Hindlimb muscle (tissue), 1 donor: ENCODE results near the gene SKAP2. TPM values are rescaled to one million over a fixed set of nuclear protein-coding genes. Genes with fewer than 3 reads are reported as not detected.

ENCODE experiments used
- DNase-seq: peaks from one replicate; pipeline ENCODE4 v3.0.0-alpha.2; 2013
- polyA plus RNA-seq: library from polyadenylated mRNA; unstranded; fragments of 120-200 nt; gene quantifications from one replicate; pipeline ENCODE4 v1.2.1, GENCODE V29; 2013; ENCODE audit not compliant: insufficient read length

SKAP2 gene
- polyA plus RNA-seq, 1 donor: 12.1 TPM

DNA sequence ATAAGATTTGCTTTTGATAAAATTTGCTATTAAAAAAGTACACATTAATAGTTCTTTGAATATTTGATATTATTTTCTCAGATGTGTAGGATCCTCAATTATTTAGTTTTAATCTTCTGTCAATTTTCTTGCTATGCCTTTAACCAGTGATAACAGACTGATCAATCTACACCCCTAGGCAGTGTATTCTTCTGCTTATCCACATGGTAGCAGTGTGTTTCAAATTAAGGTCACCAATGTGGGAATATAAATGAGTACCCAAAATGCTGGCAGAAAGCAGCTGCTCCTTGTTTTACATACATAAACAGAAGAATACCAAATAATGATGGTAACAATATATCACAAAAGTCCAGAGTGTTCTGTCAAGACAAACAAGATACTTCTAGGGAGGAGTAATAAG lies 87.0 kb downstream of the SKAP2 start:
- DNase-seq: no peak

DNA sequence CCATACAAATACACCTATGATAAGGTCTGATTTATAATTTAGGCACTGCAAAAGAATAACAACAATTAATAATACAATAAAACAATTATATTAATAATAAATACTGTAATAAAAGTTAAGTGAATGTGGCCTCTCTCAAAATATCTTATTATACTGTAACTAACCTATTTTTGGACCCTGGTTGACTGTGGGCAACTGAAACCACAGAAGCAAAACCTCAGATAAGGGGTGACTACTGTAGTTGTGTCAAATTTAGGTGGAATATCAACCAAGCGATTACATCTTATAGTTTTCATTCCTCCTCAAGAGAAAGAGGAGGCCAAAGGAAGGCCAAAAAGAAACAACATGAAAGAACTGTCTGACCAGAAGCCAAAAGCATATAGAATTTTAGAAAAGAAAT lies 103.9 kb downstream of the SKAP2 start:
- DNase-seq: no peak

DNA sequence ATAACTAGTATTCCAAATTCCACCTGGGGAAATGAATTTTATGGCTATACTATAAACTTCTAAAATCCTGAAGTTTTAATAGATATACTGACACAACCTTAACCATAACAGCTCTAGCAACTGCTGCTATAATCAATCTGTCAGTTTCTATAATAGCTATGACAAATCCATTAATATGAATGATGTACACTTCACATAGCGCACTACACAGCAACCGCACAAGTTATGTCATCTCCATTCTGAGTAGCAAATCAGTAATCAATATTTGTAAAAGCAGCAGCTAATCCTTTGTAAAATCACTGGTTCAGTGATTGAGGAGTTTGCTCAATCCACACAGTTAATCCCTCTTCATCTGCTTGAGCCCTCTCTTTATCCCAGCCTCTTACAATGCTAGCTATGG lies 105.3 kb downstream of the SKAP2 start:
- no peak for DNase-seq

DNA sequence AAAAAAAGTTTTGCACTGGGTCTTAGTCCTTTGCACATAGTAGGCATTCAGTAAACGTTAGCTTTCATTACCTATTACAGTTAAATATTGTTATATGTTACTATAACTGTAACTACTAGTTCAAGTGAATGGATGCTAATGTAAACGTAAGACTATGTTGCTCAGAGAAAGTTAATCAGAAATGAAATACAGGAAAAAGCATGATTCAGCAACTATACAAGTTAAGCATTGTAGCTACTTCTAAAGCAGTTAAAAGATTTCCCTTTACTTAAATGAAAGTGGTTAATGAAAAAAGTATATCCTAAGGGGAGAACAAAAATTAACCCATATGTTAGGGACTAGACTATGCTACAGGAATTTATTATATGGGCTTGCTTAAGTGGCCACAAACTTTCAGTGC lies 121.2 kb downstream of the SKAP2 start:
- DNase-seq: no peak

DNA sequence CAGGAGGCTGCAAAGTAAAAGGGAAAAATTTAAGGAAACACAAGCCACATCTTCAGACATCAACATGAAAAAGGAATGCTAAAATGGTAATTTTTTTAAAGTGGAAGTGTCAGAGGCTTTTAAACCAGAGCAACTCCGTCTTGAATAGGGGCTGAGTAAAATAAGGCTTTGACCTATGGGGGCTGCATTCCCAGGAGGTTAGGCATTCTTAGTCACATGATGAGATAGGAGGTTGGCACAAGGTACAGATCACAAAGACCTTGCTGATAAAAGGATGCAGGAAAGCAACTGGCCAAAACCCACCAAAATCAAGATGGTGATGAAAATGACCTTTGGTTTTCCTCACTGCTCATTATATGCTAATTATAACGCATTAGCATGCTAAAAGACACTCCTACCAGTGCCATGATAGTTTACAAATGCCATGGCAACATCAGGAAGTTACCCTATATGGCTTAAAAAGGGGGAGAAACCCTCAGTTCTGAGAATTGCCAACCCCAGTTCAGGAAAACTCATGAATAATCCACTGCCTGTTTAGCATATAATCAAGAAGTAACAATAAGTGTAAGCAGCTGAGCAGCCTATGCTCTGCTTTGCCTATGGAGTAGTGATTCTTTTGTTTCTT lies 128.3 kb downstream of the SKAP2 start:
- DNase-seq: no peak

DNA sequence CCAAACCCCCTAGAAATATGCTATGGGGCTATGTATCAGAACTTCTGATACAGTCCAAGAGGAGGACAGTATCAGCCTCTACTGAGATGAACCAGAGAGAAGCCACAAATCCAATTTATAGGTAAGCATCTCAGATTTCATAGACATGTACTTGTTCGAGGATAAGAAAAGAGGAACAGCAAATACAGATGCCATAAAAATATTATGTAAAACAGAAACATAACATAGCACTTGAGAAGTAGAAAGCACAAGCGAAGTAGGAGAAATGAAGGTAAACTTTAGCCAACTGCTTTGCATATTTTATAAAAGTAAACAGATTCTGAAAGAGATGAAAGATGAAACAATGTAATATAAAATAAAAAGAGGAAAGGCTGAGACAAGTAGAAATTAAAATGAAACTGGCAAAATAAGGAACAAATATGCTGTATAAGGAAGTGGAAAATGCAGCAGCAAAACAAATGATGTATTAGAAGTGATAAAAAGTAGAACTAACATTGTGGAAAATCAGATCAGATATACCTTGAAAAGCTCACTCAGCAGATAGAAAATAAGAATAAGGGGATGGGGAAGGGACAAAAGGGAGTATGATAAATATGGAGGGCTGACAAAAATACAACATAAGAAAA lies 135.1 kb downstream of the SKAP2 start:
- DNase-seq: no peak

DNA sequence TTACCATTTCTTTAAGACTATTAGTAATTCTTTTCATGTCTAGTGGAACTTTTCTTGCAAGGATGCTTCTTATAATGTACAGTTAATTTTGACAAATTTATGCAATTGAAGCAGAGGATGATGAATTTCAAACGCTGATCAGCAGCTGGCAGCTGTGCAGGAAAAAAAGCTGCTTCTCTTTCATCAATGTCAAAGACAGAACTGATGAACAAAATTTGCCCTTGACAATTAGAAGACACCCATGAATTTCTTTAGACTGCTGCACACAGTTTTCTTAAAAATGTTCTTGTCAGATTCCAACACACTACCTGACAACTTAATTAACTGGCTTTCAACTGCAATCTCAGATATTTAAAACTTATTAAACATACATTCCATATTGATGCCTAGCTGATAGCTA lies 138.3 kb downstream of the SKAP2 start:
- no peak for DNase-seq

DNA sequence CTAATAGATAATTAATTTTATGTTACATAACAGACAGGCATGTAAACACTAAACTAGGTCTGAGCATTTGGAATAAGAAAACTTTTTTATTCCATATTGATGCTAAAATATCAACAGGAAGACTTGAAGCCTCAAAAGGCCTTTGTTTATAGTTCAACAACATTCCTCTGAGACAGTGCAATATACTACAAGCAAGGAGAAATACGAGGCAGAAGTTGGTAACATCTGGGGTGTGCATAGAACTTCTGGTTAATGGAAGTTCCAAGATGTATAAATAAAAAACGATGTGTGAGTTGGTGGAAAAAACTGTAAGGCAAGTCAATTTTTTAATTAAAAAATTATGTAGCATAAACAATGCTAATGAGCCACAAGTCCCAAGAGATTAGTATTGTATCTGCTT lies 139.6 kb downstream of the SKAP2 start:
- DNase-seq: no peak

DNA sequence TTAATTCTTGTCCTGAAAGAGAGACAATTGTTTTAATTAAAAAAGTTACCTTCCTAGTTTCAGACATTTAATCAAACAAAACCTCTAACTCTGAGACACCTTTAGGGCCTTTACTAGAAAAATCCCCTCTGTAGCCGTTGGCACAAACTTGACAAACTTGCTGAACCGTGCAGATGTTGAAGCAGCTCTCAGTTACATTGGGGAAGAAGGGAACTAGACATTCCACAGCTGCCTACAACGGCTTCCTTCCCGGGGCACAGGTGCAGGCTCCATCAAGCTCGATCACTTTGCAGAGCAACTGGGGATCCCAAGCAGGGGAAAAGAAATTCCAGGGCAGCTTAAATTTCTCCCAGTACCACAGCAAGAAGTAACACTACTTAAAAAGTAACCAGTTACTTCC lies 141.3 kb downstream of the SKAP2 start:
- no peak for DNase-seq

DNA sequence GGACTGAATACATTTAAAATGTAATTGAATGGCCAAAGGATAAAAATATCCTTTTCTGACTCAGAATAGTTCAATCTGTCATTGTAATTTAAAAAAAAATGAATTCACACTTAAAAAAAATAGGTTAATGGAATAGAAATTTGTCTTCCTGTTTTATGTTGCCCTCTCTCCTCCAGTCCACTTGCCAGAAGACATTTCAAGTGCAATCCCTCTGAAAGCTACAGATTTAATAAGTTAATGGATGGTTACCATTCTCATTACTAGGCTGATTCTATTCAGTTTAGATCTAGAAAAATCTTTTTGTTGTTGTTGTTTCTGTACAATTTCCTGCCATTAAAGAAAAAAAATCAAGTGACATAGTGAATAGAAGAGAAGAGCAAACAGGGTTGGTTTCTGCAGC lies 142.9 kb downstream of the SKAP2 start:
- DNase-seq: no peak

DNA sequence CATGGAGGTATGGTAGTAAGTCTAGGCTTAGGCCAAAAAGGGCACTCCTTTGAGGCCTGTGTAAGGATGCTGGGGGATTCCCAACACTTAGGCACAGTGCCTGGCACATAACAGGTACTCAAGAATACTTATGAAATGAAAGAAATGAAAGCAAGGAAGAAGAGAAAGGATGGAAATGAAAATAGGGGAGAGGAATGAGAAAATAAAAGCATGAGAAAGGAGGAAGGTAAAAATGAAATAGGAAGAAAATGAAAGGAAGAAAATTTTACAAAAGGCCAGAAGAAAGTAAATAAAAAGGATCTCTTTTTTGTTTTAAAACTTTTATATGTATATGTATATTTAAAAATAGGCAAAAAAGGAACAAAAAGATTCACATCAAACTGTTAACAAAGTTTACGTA lies 146.3 kb downstream of the SKAP2 start:
- no peak for DNase-seq

DNA sequence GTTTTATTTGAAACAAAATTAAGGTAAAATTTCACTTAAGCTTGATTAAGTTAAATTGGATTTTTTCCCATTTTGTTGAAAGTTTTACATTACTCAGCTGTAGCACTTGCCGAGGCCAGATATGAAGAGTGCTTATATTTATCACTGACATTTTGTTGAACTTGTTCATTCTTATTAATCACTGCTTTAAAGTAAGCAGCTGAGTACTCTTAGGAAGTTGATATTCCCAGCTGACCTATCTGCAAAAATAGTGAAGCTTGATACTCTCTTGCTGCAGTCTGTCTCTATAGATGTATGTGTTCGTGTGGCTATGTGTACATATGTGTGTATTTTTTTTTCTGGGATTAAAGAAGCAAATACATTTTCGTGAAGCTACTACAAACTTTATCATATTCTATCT lies 150.0 kb downstream of the SKAP2 start:
- no peak for DNase-seq

DNA sequence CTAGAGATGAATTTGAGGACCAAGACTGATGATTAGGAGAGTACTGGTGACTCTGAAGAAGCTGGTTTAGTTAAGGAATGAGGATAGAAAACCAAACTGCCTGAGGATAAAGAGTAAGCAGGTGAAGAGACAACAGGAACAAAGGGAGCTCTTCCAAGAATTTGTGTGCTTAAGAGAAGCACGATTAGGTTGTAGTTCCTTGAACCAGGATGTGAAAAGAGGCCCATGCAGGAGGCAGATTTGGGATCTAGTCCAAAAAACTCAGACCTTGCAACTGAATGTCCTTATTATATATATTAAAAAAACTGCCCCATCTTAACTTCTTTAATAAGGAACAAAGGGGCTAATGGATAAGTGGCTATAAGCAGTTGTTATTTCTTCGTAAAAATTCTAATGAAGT lies 150.4 kb downstream of the SKAP2 start:
- no peak for DNase-seq

DNA sequence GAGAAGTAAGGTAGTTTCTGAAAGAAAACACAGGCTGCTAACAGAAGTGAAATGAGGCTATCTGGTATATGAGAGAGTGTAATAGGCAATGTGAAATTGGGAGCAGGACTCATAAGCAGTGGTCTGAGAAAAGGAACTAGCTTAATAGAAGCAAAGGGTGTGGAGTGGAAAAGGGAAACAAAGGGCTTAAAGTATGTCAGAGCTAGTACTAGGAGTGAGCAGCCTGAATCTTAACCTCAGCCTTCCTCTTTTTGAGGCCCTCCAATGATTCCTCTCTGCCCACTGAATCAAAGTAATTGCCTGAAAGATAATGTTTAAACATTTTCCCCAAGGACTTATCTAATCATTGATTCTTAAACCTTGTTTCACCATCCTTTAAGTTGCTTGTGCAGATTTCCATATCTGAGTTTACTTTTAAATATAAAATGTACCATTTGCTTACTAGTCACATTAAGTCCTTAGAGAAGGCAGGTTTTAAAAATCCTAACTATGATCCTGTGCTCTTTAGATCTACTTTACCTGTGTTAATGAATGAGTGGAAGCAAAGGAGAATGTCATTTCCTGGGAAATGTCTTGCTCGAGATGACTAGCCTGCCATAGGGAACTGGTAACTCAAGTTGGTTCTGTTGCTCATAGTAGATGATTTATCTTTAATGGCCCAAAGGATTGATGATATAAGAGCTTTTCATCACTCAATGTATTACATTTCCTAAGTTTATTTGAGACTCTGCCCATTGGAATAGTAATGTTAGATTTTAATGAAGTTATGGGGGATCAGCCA lies 155.0 kb downstream of the SKAP2 start:
- DNase-seq: no peak

DNA sequence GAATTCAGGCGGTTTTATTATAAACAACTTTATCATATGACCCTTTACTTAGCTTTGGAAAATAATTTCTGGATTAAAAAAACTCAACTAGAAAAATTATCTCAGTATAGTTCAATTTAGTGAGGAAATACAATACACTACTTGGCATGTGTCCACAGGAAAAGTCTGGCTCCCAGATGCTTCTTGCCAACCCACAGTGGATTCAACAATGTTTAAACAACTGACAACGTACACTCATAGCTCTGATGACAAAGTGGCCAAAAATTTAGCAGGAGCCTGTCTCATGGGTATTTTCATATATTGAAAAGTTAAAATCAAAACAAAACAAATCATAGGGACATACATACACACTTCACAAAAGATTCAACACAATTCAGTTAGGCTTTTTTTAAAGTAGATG lies 158.8 kb downstream of the SKAP2 start:
- DNase-seq: peak; percentile 57

DNA sequence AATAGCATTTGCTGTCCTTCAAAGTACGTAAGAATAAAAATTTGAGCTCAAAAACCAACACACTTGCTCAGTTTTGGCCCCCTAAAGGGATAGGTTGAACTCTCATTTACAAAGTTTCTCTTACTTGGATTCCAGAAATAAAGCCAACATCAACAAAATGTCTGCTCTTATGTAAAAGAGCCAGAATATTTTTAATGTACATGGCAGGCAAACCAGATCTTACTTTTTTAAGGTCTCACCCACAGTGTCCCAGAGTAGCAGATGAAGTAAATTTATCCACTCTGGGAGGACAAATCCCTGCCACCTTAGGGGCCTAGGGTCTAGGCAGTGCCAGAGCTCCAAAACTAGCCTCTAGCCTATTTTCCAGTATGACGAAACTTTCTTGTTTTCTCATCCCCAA lies 159.6 kb downstream of the SKAP2 start:
- DNase-seq: peak; percentile 48

DNA sequence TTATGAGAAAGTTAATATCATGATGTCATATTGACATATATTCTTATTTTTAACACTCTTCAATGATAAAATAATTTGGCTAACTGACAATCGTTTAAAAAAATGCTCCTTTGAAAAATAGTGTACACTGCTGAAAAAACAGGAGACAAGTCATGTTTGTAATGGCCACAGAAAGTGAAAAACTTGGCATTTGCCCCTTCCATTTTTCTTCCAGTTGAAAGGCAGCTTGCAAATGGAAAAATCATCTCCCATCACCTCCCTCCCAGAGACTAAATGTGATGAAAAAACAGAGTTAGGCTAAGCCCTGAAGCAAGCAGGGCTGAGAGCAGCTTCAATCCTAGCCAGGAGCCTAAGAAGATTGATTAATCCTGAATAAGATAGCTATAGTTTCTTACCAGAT lies 160.4 kb downstream of the SKAP2 start:
- DNase-seq: no peak

DNA sequence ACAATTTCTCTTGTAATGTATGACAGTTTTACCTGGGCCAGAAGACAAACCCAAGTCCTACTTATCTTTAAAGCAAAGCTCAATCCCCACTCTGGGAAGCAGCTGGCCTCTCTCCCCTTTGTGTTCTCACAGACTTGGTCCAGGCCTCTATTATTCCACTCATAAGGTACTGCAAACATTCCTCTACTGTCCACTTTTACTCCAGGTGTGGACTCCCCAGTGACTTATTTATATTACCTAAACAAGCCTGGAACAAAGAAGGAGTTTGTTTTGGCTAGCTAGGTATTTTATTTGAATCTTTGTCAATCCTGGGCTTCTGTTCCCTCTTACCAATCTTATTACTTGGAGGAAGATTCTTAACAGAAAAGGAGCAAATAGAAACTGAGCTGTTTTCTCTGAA lies 163.5 kb downstream of the SKAP2 start:
- no peak for DNase-seq

DNA sequence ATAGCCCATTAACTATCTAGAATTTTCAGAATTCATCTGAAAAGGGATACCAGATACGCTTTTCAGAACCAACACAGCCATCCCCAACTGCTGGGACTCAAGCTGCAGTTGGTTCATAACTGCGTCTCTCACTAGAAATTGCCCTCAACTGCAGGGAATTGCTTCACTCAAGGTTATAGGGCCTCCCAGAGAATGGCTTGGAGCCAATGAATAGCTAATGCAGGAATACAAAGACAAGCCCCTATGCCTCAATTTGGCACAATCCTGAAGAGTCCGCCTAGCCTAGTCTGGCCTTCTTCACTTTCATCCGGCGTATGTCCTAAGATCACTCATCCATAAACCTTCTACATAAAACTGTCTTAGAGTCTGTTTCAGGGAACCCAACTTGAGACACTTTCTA lies 164.0 kb downstream of the SKAP2 start:
- DNase-seq: no peak

DNA sequence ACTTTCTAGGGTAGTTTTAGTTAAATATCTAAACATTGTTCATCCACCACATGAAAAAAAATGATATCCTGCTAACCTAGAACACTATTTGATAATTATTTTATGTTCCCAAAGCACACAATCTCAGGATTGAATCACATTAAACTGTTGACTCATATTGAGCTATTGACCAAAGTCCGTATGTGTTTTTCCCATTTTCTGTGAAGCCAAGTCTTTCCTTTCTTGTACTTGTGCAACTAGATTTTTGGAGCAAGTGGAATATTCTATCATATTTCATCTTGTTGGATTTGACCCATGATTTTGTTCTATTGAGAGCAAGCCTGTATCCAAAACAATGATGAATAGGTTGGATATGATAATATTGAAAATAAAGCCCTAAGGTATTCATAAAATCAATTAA lies 164.6 kb downstream of the SKAP2 start:
- DNase-seq: peak; percentile 56

DNA sequence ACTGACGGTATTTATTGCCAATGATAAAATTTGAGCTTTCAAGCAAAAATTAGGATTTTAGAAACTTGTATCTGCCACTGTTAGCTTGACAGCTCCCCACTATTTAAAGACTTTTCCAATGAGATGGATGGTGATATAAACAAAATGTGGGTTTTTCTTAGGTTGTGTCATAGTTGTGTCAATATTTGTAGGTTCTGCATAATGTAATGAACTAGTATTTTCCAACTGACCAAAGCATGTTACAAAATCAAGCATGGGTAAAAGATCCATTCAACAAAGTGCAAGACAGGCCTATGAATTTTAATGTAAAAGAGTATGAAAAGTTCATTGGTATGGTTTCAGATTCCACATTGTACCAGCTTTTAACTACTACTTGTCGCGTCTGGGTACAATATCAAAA lies 165.6 kb downstream of the SKAP2 start:
- no peak for DNase-seq

DNA sequence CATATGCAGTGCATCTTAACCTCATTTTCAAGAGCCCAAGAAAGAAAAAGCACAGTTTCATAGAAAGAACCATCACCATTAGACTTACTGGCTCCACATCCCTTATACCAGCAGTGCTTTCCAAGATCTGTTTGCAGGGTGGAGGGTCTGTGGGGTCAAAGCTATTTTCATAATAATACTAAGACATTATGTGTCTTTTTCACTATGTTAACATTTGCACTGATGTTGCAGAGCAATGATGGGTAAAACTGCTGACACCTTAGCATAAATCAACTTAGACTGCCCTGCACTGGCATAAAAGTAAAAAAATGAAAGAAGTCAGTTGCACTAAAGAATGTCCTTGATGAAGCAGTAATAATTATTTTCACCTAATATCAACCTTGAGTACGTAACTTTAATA lies 166.2 kb downstream of the SKAP2 start:
- no peak for DNase-seq

DNA sequence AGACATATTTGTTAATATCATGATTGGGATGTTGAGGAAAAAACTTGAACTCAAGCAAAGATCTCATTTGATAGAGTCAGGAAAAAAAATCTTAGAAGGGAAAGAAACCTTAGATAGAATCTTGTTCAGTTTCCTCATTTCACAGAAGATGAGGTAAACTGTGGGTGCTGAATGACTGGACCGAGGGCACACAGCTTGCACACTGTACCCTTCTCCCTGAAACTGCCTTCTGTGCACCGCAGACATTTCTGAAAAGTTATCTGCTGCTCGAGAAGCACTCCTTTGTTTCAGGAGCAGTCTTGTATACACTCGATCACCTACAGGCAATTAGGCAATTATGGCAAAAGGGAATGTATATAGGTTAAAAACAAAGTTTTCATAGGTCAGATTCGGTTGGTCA lies 167.4 kb downstream of the SKAP2 start:
- DNase-seq: no peak

DNA sequence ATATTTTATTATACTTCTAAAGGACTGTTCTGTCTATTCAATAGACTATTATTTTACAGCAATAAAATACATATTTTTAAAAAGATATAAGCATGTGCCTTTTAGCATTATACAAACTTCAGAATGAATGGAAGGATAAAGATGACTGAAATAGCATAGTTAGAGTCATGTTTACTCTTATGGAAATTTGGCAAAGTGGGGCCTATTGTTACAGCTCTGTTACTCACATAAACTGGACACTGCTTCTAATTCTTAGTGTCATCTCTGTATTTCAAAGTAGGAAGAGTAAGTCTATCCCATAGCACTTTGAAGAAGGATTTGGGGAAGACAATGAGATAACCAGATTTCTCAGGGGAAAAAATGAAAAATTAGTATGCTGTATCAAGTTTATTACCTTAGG lies 168.2 kb downstream of the SKAP2 start:
- DNase-seq: no peak
